Neural cell (in vitro differentiated cells): ENCODE results near the gene ATP2A2. TPM values are rescaled to one million over a fixed set of nuclear protein-coding genes. Genes with fewer than 3 reads are reported as not detected.

Source experiments
- H2AFZ ChIP-seq: fragments of 200-600, 300-800 bp; sonication (generic), shearing (Covaris generic); 2 replicates; pipeline ENCODE4 v1.6.0; 2014; ENCODE audit warnings: low read depth, mild to moderate bottlenecking, antibody characterized with exemption, low read length, moderate library complexity
- H3F3A ChIP-seq: fragments of 200-600 bp; shearing (Covaris generic); 2 replicates; pipeline ENCODE4 v1.6.1; 2016; ENCODE audit warnings: mild to moderate bottlenecking, moderate library complexity, mixed read lengths, antibody characterized with exemption, low read length; ENCODE audit not compliant: insufficient read depth, poor library complexity, severe bottlenecking
- H3K27ac ChIP-seq: fragments of 200-600, 300-800 bp; sonication (generic), shearing (Covaris generic); 2 replicates; pipeline ENCODE4 v1.5.1; 2014; ENCODE audit warnings: mild to moderate bottlenecking, low read length, moderate library complexity
- H3K27me3 ChIP-seq: fragments of 300-800, 200-600 bp; sonication (generic), shearing (Covaris generic); 2 replicates; pipeline ENCODE4 v1.6.0; 2014; ENCODE audit warnings: mild to moderate bottlenecking, low read depth, low read length, moderate library complexity; ENCODE audit not compliant: insufficient read depth
- H3K36me3 ChIP-seq: fragments of 300-800, 200-600 bp; sonication (generic), shearing (Covaris generic); 2 replicates; pipeline ENCODE4 v1.5.1; 2014; ENCODE audit warnings: mild to moderate bottlenecking, antibody characterized with exemption, low read length, moderate library complexity; ENCODE audit not compliant: insufficient read depth
- H3K4me2 ChIP-seq: fragments of 300-800, 200-600 bp; sonication (generic), shearing (Covaris generic); 2 replicates; pipeline ENCODE4 v1.6.0; 2014; ENCODE audit warnings: mild to moderate bottlenecking, low read length
- H3K4me3 ChIP-seq: fragments of 300-800, 200-600 bp; sonication (generic), shearing (Covaris generic); 2 replicates; pipeline ENCODE4 v1.5.1; 2014; ENCODE audit warnings: mild to moderate bottlenecking, low read length, moderate library complexity
- H3K79me2 ChIP-seq: fragments of 200-600 bp; shearing (Covaris generic); replicated peaks from 2 replicates; pipeline ENCODE4 v1.6.0; 2014; ENCODE audit warnings: mild to moderate bottlenecking, low read length, moderate library complexity; ENCODE audit not compliant: insufficient read depth
- H3K9ac ChIP-seq: fragments of 300-800, 200-600 bp; sonication (generic), shearing (Covaris generic); 2 replicates; pipeline ENCODE4 v1.6.1; 2016; ENCODE audit warnings: mild to moderate bottlenecking, low read length, mixed read lengths
- H3K9me2 ChIP-seq: fragments of 200-600 bp; shearing (Covaris generic); 2 replicates; pipeline ENCODE4 v1.6.1; 2016; ENCODE audit warnings: mild to moderate bottlenecking, low read length, mixed read lengths; ENCODE audit not compliant: insufficient read depth
- H3K9me3 ChIP-seq: fragments of 200-600, 300-800 bp; sonication (generic), shearing (Covaris generic); 2 replicates; pipeline ENCODE4 v1.6.1; 2016; ENCODE audit warnings: mild to moderate bottlenecking, mixed run types, low read length, moderate library complexity, mixed read lengths
- H4K20me1 ChIP-seq: fragments of 200-600 bp; shearing (Covaris generic); 2 replicates; pipeline ENCODE4 v1.6.1; 2016; ENCODE audit warnings: mild to moderate bottlenecking, mixed run types; ENCODE audit not compliant: insufficient read depth
- CTCF ChIP-seq: fragments of 450-650 bp; IDR thresholded peaks from 2 replicates; pipeline ENCODE4 v1.5.1; 2014; ENCODE audit warnings: antibody characterized with exemption, mild to moderate bottlenecking, moderate library complexity; ENCODE audit not compliant: poor library complexity, severe bottlenecking
- EP300 ChIP-seq: fragments of 450-650 bp; conservative IDR thresholded peaks from 2 replicates; pipeline ENCODE4 v1.6.1; 2014; ENCODE audit warnings: antibody characterized with exemption, mild to moderate bottlenecking, moderate library complexity; ENCODE audit not compliant: poor library complexity, severe bottlenecking
- EZH2 ChIP-seq: fragments of 200-600, 300-800 bp; shearing (Covaris generic), sonication (generic); IDR thresholded peaks from 2 replicates; pipeline ENCODE4 v1.6.1; 2014; ENCODE audit warnings: antibody characterized with exemption, low read length, borderline replicate concordance, mild to moderate bottlenecking; ENCODE audit not compliant: insufficient read depth, poor library complexity, severe bottlenecking
- MXI1 ChIP-seq: fragments of 450-650 bp; conservative IDR thresholded peaks from 2 replicates; pipeline ENCODE4 v1.6.1; 2014; ENCODE audit warnings: antibody characterized with exemption, mild to moderate bottlenecking; ENCODE audit not compliant: poor library complexity, severe bottlenecking
- POLR2AphosphoS5 ChIP-seq: IDR thresholded peaks from 2 replicates; pipeline ENCODE4 v1.6.1; 2012
- RAD21 ChIP-seq: fragments of 450-650 bp; conservative IDR thresholded peaks from 2 replicates; pipeline ENCODE4 v1.6.1; 2014; ENCODE audit warnings: antibody characterized with exemption, mild to moderate bottlenecking, moderate library complexity
- REST ChIP-seq: IDR thresholded peaks from 2 replicates; pipeline ENCODE4 v1.6.1; 2012; ENCODE audit warnings: borderline replicate concordance
- SMC3 ChIP-seq: fragments of 450-650 bp; conservative IDR thresholded peaks from 2 replicates; pipeline ENCODE4 v1.6.1; 2014; ENCODE audit warnings: antibody characterized with exemption, mild to moderate bottlenecking, moderate library complexity; ENCODE audit not compliant: poor library complexity
- TAF1 ChIP-seq: IDR thresholded peaks from 2 replicates; pipeline ENCODE4 v1.6.1; 2012; ENCODE audit warnings: low read depth
- polyA plus RNA-seq: library from polyadenylated mRNA; depleted of rRNA; stranded (reverse); fragments of >200 nt; gene quantifications from 2 replicates; pipeline ENCODE4 v1.2.3, GENCODE V29; 2014

The ATP2A2 gene
- polyA plus RNA-seq, 1 donor from 2014 or later, result 49.0 TPM

- H3K27me3 ChIP-seq, result no peaks in the 10 kb centered on the region
- H2AFZ ChIP-seq, result no peak overlapping the region
- H3K4me3 ChIP-seq, result no peak overlapping the region
- TF ChIP-seq RAD21 (no peak), EP300 (no peak), POLR2AphosphoS5 (no peak), TAF1 (no peak), REST (no peak), EZH2 (no peak)
- peaks cover 93% of the 10 kb centered on the region for H3K79me2 ChIP-seq
- no peak overlapping the region for H3K9ac ChIP-seq
- no peaks in the 10 kb centered on the region for H3K36me3 ChIP-seq
- no peak overlapping the region for H3K4me2 ChIP-seq
- no peaks in the 10 kb centered on the region for H4K20me1 ChIP-seq
- H3K9me3 ChIP-seq, result no peaks in the 10 kb centered on the region
- H3K9me2 ChIP-seq, result no peaks in the 10 kb centered on the region
- H3K27ac ChIP-seq, result no peak overlapping the region
- peaks cover 6% of the 10 kb centered on the region for H3F3A ChIP-seq
These were observed 5.6 kb downstream of the ATP2A2 start for GRCh38 chr12:110286623-110287022.

GRCh38 chr12:110287986-110288385, 6.9 kb downstream of the ATP2A2 start:
- H4K20me1 ChIP-seq, result no peaks in the 10 kb centered on the region

More at GRCh38 chr12:110287986-110288385, 6.9 kb downstream of the ATP2A2 start:
- Histone ChIP-seq H3K79me2 (peaks cover 95% of the 10 kb centered on the region), H3K4me3 (no peak overlapping the region), H3K27me3 (no peaks in the 10 kb centered on the region), H3F3A (no peaks in the 10 kb centered on the region), H2AFZ (no peak overlapping the region), H3K27ac (no peak overlapping the region), H3K9me2 (no peaks in the 10 kb centered on the region), H3K9ac (no peak overlapping the region), H3K36me3 (no peaks in the 10 kb centered on the region), H3K9me3 (no peaks in the 10 kb centered on the region), H3K4me2 (no peak overlapping the region)
- TF ChIP-seq REST (no peak), RAD21 (no peak), POLR2AphosphoS5 (no peak), MXI1 (no peak), EZH2 (no peak), TAF1 (no peak), CTCF (no peak), EP300 (no peak), SMC3 (no peak)
